ENCODE measurements around the gene DMBX1.

DMBX1 gene

DNA sequence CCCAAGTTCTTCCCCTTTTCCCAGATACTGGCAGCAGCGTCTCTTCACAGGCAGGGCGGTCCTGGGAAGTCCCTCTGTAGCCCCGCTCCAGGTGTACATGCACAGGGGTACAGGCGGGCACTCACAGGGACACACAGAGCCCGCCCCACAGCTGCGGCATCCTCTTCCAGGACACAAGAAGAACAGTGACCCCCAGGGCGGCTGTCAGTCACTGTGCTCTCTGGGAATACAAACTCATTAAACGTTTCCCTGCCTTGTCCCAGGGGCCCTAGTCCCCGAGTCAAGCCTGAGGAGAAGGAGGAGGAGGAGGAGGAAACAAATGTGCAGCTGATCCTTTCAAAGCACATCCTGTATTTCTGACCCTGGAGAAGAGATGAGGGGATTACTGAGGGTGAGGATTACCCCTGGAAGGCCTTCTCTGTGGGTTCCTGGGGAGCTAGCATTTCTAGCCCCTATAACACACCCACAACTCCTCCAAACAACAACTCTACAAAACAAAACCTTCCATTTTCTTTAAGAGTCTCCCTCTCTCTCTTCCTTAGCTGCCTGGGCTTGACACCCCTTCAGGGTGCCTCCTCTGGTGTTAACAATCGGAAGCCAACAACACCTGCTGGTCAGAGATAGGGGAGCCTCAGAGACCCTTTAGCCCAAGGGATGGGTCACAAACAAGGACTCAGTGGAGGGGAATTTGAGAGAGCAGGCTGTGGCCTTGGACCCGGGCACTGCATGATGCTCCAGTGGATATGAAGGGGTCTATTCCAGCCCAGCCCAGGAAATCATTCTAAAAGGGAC, 28.4 kb upstream of the DMBX1 start:
- DNase-seq, result no peak

GRCh38 chr1:46461809-46462448, 27.7 kb upstream of the DMBX1 start:
- no peak for DNase-seq

- no peak for DNase-seq
Measured at GRCh38 chr1:46464013-46464548, 25.6 kb upstream of the DMBX1 start.

DNA sequence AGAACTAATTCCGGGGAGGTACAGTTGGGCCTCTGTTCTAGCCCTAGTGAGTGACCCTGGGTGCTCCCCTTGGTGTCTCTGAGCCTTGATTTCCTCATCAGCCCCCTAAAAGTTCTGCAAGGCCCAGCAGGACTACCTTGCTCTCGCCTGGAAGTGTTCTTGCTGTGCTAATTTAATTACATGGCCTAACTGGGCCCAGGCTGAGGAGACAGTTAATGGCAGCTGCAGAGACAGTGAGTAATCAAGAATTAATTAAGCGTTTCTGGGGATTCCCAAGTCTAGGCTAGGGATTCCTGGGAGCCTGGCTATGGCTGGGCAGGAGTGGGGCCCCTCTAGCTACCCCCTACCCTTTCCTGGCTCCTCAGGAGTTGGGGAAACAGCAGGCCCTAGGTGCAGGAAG, 24.7 kb upstream of the DMBX1 start:
- no peak for DNase-seq

DNA sequence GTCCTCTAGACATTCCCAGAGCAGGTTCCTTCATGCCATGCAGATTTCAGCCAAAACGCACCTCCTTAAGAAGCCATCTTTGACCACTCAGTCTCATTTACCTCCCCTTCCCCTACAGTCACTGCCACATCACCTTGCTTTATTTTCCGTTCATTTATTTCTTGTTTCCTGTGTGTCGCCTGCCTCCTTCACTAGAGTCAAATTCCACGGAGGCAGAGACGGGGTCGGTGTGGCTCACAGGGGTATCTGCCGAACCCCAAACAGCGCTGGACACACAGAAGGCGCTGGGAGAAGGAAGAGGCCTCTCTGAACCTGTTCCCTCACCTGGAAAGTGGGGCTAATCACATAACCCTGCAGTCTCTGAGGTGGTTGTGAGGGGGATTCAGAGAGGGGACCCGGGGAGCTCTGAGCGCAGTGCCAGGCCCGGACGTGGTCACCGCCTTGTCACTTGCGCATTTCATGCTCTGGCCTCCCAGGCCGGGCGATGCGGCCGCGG, 23.6 kb upstream of the DMBX1 start:
- no peak for DNase-seq

DNA sequence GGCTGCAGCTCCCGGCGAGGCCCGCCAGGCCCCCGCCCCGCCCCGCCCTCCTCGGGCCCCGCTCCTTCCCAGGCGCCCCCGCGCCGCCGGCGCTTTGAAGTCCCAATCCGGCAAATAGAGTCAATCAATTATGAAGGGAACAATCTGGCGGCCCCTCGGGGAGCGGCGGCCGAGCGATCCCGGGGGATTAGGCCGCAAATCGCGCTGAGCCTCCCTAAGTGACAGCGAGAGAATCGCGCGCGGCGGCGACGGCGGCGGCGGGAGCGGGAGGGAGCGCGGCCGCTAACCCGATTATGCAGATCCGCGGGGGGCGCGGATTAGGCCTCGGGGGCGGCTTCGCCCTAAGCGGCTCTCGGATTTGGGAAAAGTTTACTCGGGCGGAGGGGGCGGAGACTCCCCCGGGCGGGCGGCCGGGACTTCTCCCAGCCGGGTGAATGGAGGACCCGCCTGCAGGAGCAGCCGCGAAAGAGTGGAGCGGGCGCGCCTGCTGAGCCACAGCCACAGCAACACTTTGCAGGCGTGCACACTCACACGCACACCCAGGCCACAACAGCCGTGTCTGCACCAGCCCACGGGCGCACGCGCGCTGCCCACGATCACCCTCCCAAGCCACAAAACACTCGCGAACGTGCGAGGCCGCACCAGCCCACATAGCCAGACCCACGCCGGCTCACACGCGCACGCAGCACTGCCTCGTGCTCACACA, 23.0 kb upstream of the DMBX1 start:
- no peak for DNase-seq

DNA sequence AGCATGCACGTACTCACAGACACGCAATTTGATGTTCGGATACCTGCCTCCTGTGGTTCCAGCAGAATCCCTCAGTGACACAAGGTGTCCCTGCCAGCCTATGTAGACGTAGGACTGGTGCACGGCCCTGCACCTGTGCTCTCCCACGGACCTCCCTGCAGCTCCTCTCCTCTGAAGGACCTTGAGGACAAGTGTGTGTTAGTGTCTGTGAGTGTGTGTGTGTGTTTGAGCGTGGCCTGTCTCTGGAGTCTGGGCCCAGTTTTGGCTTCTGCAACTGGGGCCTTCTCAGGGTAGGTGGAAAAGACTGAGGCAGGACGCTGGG, 22.5 kb upstream of the DMBX1 start:
- no peak for DNase-seq

DNA sequence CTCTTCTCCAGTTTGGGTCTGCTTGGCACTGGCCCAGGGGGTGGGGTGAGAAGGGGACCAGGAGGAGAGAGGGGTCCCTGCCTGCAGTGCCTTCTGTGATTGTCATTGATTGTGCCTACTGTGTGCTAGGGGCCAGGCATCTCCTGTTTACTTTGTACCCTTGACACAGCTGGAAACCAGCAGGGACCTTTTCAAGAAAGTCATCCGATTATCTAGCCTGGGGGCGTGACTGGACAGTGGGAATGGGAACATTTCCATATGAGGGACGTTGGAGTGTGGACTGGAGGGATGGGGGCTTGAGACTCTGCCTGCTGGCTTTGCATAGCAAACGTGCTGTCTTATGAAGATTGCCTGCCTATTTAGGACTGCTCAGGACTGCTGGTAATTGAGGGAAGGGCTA, 19.8 kb upstream of the DMBX1 start:
- no peak for DNase-seq

DNA sequence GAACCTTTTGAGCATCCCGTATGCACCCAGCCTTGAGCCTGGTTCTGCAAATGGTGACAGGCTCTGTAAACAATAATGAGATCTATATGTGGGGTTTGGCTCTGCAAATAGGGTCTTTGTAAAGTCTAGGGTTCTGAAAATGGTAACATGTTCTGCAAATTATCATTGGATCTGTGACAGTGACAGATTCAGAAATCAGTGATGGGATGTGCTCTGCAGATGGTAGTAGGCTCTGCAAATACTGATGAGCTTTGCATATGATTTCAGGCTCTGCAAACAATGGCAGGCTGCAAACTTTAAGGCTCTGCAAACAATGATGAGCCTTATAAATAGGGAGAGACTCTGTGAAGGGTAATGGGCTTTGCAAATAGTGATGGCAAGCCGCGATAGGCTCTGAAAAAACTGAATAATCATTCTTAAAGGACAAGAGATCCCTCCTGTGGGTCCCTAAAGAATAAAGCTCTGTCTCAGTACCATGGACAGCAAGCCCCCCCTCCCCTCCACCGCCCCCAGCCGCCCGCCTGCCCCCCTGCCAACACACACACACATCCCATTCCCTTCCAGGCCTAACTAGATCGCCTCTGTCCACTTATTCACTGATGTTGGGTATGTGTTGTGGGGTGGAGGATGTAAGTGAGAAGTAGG, 17.7 kb upstream of the DMBX1 start:
- no peak for DNase-seq

DNA sequence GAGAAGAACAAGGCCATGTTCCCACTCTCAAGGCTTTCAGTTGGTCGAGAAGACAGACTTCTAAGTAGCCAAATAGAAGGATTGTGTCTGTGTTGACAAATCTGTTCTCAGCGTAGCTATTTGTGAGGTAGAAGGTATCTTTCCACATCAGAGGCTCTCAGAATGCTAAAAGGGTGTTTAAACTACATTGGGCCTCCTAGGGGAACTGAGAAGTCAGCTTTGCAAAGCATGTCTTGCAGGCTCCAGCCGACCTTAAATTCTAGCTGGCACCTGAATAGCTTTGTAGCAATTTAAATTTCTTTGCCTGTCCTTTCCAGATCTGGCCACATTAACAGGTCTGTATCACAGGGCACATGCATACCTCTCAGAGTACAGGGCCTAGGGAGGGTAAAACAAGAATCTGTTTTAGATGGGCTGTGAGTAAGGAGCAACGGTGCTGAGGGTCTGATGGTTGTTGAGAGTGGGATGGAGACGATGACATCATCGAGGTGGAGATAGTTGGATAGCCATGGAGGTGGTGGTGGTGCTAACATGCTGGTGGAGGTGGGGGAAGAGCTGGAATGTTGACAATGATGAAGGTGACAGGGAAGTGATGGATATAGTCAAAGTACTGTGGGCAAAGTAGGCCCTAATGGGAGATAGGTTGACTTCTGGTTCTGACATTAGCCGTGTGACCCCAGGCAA, 17.0 kb upstream of the DMBX1 start:
- no peak for DNase-seq

DNA sequence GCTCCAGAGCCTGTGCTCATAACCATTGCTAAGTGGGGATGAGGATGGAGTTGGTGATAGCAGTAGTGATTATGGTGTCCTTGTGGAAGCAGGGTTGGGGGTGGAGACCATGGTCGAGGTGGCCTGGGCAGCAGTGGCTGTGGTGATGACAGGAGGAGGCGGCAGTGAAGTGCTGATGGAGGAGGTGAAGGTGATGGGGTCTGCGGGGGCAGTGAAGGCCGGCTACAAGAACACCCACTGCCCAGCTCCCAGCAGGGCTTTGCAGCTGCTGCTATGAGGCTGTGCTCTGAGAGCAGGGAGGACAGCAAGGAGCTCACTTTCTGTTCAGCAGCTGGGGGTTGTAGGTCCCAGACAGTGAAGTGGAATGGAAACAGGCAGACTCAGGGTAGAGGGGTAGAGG, 15.6 kb upstream of the DMBX1 start:
- DNase-seq, result no peak

- DNase-seq, result no peak
Measured at GRCh38 chr1:46474570-46474969, 15.1 kb upstream of the DMBX1 start.

DNA sequence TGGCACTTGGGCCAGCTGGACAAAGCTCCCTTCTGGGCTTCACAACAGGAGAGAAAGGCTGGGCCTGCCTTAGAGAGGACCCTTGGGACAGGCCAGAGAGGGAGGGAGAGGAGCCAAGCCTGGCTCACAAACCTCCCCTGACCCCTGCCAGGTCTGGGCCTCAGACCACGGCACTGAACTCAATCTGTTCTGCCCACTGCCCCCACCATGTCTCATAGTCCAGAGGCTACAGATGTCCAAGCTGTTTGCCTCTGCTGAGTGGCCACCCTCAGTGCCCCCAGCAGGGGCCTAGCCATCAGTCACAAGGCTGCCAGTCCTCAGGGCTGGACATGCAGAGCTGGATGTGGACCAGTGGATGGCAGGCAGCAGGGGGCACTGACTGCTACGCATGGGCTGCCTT, 13.0 kb upstream of the DMBX1 start:
- DNase-seq, result no peak

DNA sequence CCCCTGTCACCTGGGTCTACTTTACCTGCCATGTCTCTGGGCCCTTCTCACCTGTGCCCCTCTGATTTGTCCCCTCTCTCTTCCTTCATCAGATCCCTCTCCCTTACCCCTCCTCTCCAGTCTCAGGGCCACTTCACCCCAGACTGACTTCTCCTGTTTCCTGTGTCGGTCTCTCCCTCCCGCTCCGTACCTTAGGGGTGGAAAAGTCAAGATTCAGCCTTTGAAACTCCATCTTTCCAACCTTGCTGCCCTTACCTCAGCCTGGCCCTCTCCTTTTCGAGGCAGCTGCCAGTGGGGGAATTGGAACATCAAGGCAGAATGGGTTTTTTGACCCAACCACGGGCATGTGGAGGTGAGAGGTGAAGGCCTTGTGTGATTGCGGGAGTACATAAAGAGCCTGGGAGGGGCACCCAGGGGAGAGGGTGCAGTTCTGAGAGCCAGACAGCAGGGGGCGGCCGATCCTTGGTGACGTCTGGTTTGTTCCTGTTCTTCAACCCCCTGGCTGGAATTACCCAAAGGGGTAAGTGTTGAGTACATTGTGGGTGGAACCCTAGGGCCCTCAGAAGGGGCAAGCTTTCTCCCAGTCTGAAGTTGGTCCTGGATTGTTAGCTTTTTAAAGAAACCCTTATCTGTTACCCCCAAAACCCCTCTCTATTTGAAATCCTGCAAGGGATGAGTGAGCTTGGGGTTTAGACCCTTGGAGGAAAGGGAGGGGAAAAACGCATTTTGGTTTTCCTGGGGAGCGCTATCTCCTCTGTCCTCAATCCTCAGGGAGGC, 12.3 kb upstream of the DMBX1 start:
- DNase-seq, result peak; percentile 66

DNA sequence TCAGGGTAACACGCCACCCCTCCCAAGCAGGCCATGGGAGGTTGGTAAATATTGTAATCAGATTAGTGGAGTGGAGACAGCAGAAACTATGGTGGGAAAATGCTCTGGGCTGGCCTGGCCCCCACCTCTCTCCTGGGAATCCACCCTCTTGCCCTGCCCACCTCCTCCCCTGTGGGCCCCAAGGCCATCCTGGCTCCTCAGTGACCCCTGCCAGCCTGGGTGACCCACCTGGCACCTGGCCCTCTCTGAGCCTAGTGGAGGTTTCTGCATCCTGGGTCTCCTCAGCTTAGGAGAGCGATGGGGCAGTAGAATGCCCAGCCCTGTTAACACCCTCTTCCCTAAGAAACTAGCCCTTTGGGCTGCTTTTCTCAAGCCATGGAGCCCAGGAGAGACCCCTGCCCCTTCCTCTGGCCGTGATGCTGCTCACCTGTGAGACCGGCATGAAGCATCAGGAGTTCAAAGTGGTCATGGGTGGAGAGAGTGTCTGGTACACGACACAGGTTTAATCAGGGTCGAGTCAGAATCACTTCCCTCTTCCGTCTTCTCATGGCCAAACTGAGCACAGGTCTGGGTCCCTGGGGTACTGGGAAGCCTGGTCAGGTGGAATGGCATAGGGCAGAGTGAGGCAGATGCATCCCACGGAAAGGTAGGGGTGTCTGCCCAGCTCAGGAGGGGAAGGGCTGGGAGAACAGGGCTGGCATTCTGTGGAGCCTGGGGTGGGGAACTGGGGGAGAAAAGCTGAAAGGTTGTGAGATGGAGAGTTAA, 10.7 kb upstream of the DMBX1 start:
- DNase-seq, result no peak

GRCh38 chr1:46479744-46480350, 9.8 kb upstream of the DMBX1 start:
- DNase-seq, result no peak

- no peak for DNase-seq
Measured at GRCh38 chr1:46480959-46481646, 8.5 kb upstream of the DMBX1 start.

DNA sequence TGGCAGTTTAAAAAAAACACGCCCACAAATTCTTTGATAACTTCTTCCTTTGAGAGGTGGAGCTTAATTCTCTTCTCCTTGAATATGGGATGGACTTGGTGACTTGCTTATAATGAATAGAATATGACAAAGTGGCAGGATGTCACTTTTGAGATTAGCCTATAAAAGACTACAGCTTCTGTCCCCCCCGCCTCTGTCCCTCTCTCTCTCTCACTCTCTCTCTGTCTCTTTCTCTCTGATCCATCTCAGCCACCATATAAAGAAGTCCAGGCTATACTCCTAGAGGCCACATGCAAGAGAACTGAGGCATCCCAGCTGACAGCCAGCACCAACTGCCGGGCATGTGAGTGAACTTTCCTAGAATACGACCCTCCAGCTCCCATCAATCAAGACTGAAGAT, 7.7 kb upstream of the DMBX1 start:
- DNase-seq, result no peak

- DNase-seq, result no peak
Measured at GRCh38 chr1:46483589-46483988, 6.0 kb upstream of the DMBX1 start.
